C1 segment of cervical spinal cord (tissue), 14 donors: ENCODE measurements around the gene KCNN1.
"Not testable (repeated sequence)": the region's sequence is repeated elsewhere in the genome, so short reads cannot be mapped to it uniquely, and the experiment has no call there.

Source experiments
- DNase-seq, 14 donors: peaks; one replicate each; lab custom pipeline; 2025; lab: John Stamatoyannopoulos, UW

The KCNN1 gene

DNA sequence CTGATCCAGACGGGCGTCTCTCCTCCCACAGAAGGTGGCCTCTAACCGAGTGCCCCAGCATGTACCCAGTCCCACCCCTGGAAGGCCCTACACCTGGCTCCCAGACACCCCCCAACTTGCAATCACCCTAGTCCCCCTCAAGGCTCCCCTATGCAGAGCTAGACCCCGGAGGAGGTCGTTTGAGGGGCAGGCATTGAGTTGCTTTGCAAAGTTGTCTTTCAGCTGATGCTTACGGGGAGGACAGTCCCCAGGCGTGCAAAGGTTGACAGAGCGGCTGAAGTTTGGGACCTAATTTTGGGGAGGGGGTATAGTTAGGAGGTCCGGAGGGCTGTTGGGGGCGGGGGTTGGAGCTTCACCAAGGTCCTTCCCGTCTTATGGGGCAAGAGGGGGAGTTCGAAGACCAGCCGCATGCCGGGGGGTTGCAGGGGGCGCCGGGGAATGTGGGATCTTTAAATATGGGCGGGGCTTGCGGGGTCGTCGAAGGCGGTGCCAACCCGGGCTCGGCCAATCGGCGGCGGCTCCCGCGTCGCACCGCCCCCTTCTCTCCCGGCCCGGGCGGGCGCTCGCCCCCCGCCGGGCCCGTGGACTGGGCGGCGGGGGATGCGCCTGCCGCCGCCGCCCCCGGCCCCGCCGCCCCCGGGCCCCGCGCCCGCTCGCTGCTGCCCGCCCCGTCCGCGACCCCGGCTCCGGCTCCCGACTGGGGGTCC, at the start of gene KCNN1:
Gene KCNN1 (plus strand): TSS at position 558 of the 707 bp plus-strand sequence. CDS start 6,782 bp downstream, outside the sequence.
- peak in 1 of 14 donors; percentile 19 for DNase-seq

DNA sequence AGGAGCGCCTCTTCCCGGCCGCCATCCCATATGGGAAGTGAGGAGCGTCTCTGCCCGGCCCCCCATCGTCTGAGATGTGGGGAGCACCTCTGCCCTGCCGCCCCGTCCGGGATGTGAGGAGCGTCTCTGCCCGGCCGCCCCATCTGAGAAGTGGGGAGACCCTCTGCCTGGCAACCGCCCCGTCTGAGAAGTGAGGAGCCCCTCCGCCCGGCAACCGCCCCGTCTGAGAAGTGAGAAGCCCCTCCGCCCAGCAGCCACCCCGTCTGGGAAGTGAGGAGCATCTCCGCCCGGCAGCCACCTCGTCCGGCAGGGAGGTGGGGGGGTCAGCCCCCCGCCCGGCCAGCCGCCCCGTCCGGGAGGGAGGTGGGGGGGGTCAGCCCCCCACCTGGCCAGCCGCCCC, 48.8 kb upstream of the KCNN1 start:
- DNase-seq, result not testable (repeated sequence)

DNA sequence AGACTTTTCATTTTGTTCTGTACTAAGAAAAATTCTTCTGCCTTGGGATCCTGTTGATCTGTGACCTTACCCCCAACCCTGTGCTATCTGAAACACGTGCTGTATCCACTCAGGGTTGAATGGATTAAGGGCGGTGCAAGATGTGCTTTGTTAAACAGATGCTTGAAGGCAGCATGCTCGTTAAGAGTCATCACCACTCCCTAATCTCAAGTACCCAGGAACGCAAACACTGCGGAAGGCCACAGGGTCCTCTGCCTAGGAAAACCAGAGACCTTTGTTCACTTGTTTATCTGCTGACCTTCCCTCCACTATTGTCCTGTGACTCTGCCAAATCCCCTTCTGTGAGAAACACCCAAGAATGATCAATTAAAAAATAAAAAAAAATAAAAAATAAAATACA, 47.8 kb upstream of the KCNN1 start:
- DNase-seq, result not testable (repeated sequence)

DNA sequence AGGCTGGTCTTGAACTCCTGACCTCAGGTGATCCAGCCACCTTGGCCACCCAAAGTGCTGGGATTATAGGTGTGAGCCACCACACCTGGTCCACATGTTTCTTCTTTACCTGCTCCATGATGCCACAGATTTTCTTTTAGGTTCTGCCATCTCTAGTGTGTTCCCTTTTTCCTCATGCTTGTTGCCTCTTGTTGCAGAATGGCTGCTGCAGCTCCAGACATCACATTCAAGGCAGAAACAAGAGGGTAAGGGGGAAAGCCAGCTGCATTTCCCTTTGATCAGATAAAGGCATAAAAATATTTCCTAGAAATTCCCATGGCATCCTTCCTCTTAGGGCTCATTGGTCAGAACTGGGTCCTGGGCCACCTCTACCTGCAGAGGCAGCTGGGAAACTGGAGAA, 46.4 kb upstream of the KCNN1 start:
- DNase-seq, result no peak

DNA sequence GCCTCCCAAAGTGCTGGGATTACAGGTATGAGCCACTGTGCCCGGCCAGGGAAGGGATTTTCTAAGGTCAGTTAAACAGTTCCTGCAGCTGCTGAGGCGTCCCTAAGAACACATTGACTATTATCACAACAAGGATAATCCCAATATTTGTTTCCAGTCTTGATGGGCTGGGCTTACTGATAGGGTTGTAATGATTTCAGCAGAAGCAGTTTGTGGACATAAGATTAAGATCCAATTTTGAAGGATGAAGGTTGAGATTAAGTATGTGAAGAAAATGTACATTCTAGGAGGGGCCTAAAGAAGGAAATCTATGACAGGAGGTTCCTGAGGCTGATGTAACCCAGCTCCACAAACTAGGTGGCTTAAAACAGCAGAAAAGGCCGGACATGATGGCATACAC, 44.8 kb upstream of the KCNN1 start:
- DNase-seq, result no peak

DNA sequence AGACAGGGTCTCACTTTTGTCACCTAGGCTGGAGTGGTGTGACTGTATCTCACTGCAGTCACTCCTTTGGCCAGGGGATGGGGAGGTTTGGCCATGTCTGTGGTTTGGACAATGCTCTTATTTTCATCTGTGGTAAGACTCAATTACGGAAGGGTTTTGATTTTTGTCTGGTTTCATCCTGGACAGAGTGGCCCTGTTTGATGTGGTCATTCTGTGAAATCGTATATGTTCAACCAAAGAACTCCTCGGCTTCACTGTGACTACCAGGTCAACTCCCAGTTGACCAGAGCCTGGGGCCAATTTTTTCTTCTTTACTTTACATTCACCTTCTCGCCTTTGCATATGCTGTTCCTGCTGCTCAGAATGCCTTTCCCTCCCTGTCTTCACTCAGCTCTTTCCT, 40.9 kb upstream of the KCNN1 start:
- DNase-seq, result no peak

DNA sequence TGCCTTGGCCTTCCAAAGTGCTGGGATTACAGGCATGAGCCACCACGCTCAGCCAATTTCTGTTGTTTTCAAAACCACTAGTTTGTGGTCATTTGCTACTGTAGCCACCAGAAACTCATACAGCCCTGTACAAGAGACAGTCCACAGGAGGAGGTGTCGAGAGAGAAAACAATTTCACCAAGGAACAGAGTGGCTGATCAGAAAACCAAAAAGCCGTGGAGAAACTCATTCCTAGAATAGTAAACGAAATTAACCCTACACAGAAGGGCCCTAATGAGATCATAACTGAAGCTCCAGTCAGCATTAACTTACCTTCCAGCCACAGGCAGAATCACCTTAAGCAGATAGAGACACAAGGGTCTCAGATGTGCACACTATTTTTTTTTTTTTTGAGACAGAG, 37.9 kb upstream of the KCNN1 start:
- DNase-seq, result no peak

DNA sequence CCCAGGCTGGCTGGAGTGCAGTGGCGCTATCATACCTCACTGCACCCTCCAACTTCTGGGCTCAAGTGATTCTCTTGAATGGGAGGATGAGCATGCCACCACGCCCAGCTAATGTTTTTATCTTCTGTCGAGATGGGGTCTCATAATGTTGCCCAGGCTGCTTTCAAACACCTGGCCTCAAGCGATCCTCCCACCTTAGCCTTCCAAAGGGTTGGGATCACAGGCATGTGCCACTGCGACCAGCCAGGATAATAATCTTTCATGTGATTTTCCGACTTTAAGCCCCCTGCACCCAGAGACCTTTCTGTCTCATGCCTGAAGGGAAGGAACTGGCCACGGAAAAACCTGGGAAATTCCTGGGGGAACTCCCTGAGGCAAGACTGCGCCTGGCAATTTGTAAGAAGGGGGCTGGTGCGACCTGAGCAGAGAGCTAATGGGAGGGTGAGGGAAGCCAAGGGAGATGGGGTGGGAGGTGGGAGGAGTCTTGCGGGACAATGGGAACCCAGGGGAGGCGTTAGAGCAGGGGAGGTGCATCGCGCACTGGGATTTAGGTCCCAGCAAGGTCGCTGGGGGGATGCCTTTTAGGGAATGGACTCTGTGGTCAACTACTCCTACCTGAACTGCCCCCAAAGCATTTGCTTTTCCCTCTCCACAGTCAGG, 35.2 kb upstream of the KCNN1 start:
- no peak for DNase-seq

DNA sequence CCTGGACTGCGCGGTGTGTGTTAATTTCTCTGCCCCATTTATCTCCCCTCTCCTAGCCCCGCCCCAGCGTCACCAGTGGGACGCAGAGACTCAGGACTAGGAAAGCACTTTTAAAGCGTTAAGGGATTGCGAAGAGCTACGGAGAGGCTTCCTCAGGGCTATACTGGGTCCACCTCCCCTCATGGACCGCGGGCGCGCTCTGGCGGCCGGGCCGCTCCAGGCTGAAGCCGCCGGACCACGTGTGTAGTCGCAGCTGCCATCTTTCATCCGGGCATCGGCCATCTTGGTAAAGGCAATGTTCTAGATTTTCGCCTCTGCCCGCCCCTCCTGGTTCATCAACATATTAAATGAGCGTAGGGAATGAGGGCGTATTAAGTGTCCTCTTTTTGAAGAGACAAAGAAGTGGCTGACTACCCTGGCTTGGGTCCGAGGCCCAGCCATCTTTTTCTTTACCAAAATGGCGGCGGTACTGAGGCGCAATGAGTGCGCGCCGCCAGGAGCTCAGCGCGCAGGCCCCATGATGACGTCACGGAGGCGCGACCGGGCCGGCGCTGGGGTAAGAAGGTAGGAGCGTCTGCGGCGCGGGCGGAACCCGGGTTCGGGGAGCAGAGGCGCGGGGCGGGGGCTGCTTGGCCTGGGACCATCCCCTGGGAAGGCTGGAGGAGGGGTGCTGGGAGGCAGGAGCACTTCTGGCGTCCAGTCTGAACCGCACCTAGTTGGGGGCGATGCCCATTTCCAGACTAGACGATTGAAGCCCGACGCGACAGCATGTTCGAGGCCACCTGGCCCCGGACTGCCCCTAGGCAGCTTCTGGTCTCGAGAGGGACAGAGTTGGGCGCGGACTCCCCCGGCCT, 34.2 kb upstream of the KCNN1 start, which contains the start of gene CCDC124:
Gene CCDC124 (plus strand): TSS at position 531 of the 854 bp plus-strand sequence. CDS start 3,406 bp downstream, outside the sequence.
- peak; percentile 54 to 97 (median 88) for DNase-seq

DNA sequence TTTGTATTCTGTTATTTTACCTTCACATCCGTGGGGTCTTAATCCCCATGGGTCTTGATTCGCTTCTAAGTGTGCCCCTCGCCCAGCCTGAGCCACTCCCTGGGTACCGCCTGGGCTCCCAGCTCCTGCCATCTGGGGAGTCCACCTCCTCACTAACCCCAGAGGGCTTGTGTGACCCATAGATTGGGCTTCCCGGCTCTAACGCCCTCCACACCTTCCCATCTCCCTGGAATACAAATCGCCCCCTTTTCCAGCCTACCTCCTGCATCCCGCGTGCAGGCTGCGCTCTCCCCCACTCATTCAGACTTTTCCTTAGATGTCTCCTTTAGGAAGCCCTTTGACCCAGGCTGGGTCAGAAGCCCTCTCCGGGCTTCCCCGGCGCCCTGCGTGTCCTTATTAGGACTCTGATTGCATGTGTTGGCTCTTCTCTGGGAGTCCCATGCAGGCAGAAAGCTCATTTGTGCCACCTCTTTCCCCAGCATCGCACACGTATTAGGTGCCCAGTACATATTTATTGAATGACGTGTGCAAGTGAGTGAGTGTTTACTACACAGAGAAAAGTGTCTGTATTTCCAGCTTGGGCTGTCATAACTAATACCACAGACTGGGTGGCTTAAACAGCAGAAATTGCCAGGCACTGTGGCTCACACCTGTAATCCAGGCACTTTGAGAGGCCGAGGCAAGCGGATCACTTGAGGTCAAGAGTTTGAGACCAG, 33.3 kb upstream of the KCNN1 start:
- no peak for DNase-seq

DNA sequence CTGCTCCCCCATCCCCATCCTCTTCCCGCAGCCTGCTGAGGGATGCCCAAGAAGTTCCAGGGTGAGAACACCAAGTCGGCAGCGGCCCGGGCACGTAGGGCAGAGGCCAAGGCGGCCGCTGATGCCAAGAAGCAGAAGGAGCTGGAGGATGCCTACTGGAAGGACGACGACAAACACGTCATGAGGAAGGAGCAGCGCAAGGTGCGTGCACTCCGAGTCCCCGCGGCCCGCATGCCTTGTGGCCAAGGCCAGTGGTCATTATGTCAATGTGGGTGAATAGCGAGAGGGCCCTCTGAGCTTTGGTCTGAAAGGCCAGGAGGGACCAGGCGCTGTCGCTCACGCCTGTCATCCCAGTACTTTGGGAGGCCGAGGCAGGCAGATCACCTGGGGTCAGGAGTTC, 30.5 kb upstream of the KCNN1 start:
- no peak for DNase-seq

DNA sequence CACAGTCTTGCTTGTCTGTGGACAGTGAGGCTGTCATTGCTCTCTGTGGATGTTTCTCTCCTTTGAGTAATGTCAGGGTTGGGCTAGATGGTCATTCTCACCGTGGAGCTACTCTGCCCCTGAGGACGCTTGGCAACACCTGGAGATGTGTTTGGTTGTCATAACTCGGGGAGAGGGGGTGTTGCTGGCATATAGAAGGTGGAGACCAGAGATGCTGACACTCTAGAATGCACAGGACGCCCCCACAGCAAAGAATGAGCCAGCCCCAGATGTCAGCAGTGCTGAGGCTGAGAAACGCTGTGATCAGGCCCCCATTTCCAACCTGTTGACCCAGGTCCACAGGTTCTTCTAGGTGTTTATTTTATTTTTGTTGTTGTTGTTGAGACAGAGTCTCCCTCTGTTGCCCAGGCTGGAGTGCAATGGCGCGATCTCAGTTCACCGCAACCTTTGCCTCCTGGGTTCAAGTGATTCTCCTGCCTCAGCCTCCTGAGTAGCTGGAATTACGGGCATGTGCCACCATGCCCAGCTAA, 29.5 kb upstream of the KCNN1 start:
- no peak for DNase-seq

DNA sequence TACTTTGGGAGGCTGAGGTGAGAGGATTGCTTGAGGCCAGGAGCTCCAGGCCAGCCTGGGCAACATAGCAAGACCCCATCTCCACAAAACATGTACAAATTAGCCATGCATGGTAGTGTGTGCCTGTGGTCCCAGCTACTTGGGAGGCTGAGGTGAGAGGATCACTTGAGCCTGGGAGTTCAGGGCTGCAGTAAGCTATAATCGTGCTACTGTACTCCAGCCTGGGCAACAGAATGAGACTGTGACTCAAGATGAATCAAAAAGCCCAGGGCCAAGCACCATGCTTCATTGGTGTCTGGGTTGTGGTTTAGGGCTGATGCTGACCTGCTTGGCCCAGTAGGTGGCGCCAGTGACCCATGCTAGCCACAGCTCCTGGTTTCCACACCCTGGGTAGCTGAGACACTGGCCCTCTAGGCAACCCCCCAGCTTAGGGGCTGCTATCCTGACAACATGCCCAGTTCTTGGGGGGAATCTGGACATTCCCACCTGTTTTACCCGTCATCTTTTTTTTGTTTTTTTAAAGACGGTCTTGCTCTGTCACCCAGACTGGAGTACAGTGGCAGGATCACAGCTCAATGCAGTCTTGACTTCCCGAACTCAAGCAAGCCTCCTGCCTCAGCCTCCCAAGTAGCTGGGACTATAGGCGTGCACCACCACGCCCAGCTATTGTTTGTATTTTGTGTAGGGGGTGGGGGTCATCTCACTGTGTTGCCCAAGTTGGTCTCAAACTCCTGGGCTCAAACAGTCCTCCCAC, 28.6 kb upstream of the KCNN1 start:
- DNase-seq, result peak in 13 of 14 donors; percentile 11 to 72 (median 38)

DNA sequence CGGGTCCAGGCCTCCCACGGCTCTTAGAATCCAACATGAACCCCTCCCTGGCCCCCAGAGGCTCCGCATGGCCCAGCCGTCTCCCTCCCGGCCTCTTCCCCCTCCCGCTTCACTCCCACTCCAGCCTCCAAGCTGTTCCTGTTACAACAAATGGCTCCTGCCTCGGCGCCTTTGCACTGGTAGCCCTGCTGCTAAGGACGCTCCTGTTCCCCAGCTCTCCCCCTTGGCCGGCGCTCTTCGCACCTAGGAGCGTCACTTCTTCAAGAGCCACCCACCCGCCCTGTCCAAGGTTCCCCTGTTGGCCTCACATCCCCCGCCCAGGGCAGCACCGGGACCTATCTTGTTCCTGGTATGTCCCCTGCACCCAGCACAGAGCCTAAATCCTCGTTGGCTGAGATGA, 24.7 kb upstream of the KCNN1 start:
- DNase-seq, result no peak

DNA sequence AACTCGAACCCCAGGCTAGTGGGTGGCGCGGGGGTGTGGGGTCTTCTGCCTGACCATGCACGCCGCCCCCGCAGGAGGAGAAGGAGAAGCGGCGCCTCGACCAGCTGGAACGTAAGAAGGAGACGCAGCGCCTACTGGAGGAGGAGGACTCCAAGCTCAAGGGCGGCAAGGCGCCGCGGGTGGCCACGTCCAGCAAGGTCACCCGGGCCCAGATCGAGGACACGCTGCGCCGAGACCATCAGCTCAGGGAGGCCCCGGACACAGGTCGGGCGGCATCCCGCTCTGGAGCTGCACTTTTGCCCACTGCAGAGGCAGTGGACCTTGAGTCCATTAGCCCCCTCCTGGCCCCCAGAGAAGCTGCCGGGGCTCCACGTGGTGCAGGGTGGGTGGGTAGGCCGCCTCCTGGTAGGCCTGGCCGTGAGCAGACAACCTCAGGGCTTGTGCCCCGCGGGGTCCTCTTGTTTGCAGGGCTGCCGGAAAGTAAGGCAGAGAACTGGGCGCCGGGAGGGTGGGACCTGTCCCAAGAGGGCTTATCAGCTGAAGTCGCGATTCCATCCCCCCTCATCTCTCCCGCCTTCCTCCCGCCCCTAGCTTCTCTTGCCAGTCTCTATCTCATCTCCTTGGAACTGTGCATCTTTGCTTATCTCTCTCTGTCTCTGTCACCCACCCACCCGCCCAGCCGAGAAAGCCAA, 24.2 kb upstream of the KCNN1 start:
- no peak for DNase-seq

DNA sequence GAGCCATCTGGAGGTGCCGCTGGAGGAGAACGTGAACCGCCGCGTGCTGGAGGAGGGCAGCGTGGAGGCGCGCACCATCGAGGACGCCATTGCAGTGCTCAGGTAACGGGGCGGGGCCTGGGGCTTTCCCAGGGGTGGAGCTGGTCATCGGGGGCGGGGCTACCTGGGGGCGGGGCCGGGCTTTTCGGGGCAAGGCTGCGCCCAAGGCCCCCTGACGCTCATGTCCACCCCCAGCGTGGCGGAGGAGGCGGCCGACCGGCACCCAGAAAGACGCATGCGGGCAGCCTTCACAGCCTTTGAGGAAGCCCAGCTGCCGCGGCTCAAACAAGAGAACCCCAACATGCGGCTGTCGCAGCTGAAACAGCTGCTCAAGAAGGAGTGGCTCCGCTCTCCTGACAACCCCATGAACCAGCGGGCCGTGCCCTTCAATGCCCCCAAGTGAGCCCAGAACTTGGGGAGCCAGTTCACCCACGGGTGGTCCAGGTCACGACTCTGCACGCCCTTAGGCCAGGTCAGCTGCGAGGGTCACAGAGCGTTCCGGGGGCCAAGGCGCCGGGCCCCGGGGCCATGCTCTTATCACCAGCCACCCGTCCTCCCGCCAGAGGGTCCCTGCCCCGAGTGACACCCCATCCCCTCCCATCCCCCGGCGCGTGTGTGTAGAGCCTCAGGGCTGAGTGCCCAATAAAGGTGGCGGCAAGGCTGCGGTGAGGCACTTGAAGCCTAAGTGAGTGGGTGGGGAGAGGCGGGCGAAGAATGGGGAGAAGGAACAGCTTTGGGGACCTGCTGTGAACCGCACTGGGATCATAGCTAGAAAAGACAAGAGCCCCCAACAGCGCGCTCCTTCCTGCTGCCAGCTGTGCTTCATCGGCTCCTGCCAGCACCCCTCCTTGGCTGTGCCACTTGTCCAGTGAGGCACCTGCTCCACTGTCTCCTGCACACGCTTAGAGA, 23.4 kb upstream of the KCNN1 start:
- no peak for DNase-seq

DNA sequence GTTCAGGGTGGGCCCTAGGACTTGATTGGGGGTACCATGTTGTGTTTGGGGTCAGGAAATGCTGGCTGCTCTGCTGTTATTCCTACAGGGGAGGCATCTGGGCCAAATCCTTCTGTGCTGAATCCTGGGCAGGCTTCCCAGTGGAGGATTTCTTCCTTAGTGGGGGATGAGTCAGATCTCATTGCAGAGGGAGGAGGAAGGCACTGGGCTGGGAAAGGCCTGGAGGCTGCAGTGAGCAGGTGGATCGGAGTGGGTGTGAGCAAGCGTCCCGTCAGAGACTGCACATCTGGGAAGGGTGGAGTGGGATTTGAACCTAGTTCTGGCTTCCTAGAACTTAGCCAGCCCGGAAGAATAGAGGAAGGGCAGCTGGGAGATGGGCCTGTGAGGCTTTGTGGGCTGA, 22.6 kb upstream of the KCNN1 start:
- no peak for DNase-seq

DNA sequence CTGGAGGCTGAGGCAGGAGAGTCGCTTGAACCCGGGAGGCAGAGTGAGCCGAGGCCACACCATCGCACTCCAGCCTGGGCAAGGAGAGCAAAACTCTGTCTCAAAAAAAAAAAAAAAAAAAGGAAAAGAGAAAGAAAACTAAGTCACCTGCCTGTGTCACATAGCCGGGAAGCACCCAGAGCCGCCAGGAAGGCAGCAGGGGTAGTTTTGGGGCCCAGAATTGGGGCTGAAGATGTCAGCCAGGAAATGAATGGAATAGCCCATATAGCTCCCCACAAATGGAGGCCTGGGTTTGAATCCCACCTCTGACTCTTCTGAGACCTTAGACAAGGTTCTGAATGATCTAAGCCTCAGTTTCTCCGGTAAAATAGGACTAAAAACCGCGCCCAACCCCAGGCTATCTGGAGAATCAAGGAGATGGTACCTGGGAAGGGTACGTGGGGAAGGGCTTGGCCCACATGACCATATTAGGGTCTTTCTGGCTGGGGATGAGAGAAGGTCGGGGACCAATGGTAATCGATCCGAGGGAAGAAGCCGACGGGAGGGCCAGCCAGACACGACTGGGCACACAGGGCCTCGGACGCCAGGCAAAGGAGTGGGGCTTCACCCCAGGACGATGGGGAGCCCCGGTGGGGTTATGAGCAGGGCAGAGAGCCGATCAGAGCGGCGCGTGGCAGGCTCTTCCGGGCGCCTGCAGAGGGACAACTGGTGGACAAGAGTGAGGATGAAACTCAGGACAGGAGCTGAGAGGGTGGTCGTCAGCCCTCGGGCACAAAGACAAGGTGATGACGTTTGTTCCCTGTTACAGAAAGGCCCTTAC, 19.7 kb upstream of the KCNN1 start:
- DNase-seq, result peak in 1 of 14 donors; percentile 47
